ENCODE data around the gene SOX2.

SOX2 gene

GRCh38 chr3:181711325-181712135, at the start of gene SOX2:
TSS of gene SOX2 (plus strand) at chr3:181711925. CDS start at chr3:181712361, 436 bp downstream.
- DNase-seq (ENCODE audit: low read depth in 2 of 3, low spot score in 1 of 3), result no peak

- no peak for DNase-seq (ENCODE audit: low read depth in 2 of 3, low spot score in 1 of 3)
Measured at GRCh38 chr3:181683563-181683962, 28.2 kb upstream of the SOX2 start.

GRCh38 chr3:181687190-181687589, 24.5 kb upstream of the SOX2 start:
- DNase-seq (ENCODE audit: low read depth in 2 of 3, low spot score in 1 of 3), result no peak

- DNase-seq (ENCODE audit: low read depth in 2 of 3, low spot score in 1 of 3), result no peak
Measured at GRCh38 chr3:181687731-181688130, 24.0 kb upstream of the SOX2 start.

- DNase-seq (ENCODE audit: low read depth in 2 of 3, low spot score in 1 of 3), result no peak
Measured at GRCh38 chr3:181689546-181689945, 22.2 kb upstream of the SOX2 start.

GRCh38 chr3:181690769-181691168, 21.0 kb upstream of the SOX2 start:
- DNase-seq (ENCODE audit: low read depth in 2 of 3, low spot score in 1 of 3), result no peak

GRCh38 chr3:181691901-181692300, 19.8 kb upstream of the SOX2 start:
- no peak for DNase-seq (ENCODE audit: low read depth in 2 of 3, low spot score in 1 of 3)

GRCh38 chr3:181692311-181693145, 19.2 kb upstream of the SOX2 start:
- no peak for DNase-seq (ENCODE audit: low read depth in 2 of 3, low spot score in 1 of 3)

GRCh38 chr3:181693280-181693679, 18.4 kb upstream of the SOX2 start:
- no peak for DNase-seq (ENCODE audit: low read depth in 2 of 3, low spot score in 1 of 3)

GRCh38 chr3:181694805-181695660, 16.7 kb upstream of the SOX2 start:
- DNase-seq (ENCODE audit: low read depth in 2 of 3, low spot score in 1 of 3), result no peak

GRCh38 chr3:181695661-181696491, 15.8 kb upstream of the SOX2 start:
- DNase-seq (ENCODE audit: low read depth in 2 of 3, low spot score in 1 of 3), result no peak

GRCh38 chr3:181696626-181697230, 15.0 kb upstream of the SOX2 start:
- no peak for DNase-seq (ENCODE audit: low read depth in 2 of 3, low spot score in 1 of 3)

- no peak for DNase-seq (ENCODE audit: low read depth in 2 of 3, low spot score in 1 of 3)
Measured at GRCh38 chr3:181698263-181698954, 13.3 kb upstream of the SOX2 start.

GRCh38 chr3:181699171-181699903, 12.4 kb upstream of the SOX2 start:
- DNase-seq (ENCODE audit: low read depth in 2 of 3, low spot score in 1 of 3), result no peak

- peak in 2 of 3 donors; percentile 23 to 34 for DNase-seq (ENCODE audit: low read depth in 2 of 3, low spot score in 1 of 3)
Measured at GRCh38 chr3:181700168-181701087, 11.3 kb upstream of the SOX2 start.

- no peak for DNase-seq (ENCODE audit: low read depth in 2 of 3, low spot score in 1 of 3)
Measured at GRCh38 chr3:181701096-181701495, 10.6 kb upstream of the SOX2 start.

- DNase-seq (ENCODE audit: low read depth in 2 of 3, low spot score in 1 of 3), result no peak
Measured at GRCh38 chr3:181703601-181704420, 7.9 kb upstream of the SOX2 start.

Measured in stimulated activated CD4-positive, alpha-beta T cell treated with anti-CD3 and anti-CD28 coated beads, Interleukin-12 subunit alpha, Interleukin-12 subunit beta, amount 100 ng/mL, for 48 hours (primary cell).